Left lung (tissue), 10 donors: ENCODE results near the gene FBXO2. TPM values are rescaled to one million over a fixed set of nuclear protein-coding genes. Genes with fewer than 3 reads are reported as not detected.

Source experiments
- ATAC-seq: fragments of 200-7000 bp; cut with Tn5 transposase; one replicate; pipeline ENCODE4 v1.9.1; 2020; ENCODE audit warnings: moderate library complexity
- DNase-seq, 4 donors: peaks; one replicate each; pipeline ENCODE4 v3.0.0-alpha.2; 2013 to 2020
- H3K27ac ChIP-seq, 2 donors: fragments of 200-600 bp; sonication (generic) in 1 of 2; one replicate each; pipeline versions ENCODE4 v1.5.0 to v1.8.0; 2020 to 2021
- H3K27me3 ChIP-seq, 2 donors: fragments of 200-600 bp; sonication (generic) in 1 of 2; one replicate each; pipeline versions ENCODE4 v1.5.0 to v1.8.0; 2020 to 2021
- H3K36me3 ChIP-seq, 2 donors: fragments of 200-600 bp; sonication (generic) in 1 of 2; one replicate each; pipeline versions ENCODE4 v1.5.0 to v1.8.0; 2020 to 2021
- H3K4me1 ChIP-seq, 2 donors: fragments of 200-600 bp; one replicate each; pipeline ENCODE4 v1.8.0; 2021
- H3K4me3 ChIP-seq, 2 donors: fragments of 200-600 bp; sonication (generic) in 1 of 2; one replicate each; pipeline versions ENCODE4 v1.5.0 to v1.8.0; 2020 to 2021; ENCODE audit warnings: mild to moderate bottlenecking in 1 of 2
- H3K9me3 ChIP-seq, 2 donors: fragments of 200-600 bp; sonication (generic) in 1 of 2; one replicate each; pipeline versions ENCODE4 v1.5.0 to v1.8.0; 2020 to 2021
- intact Hi-C, 2 donors: fragments of 100-400 bp; cut with DNase I; formaldehyde crosslinking; loops; one replicate each; pipeline versions ENCODE4 v1.11.2 to v1.14.2; 2022
- polyA plus RNA-seq, 6 donors: library from polyadenylated mRNA; unstranded; fragments of 120-200 nt; gene quantifications; one replicate each; pipeline ENCODE4 v1.2.1, GENCODE V29; 2013; ENCODE audit not compliant: insufficient read length in 6 of 6
- total RNA-seq, 2 donors: library from RNA; stranded (reverse); fragmentation: NEBNext Ultra II Directional; extraction: Animal tissue kit (Norgen Biotek cat#: 25700); gene quantifications; one replicate each; pipeline ENCODE4 v1.2.1, GENCODE V29; 2021
- TF ChIP-seq, protein P1 (sequence below), 2 donors: fragments of 200-600 bp; sonication (generic) in 1 of 2; IDR thresholded peaks; one replicate each; pipeline versions ENCODE4 v1.5.0 to v1.8.0; 2021; ENCODE audit warnings: antibody characterized with exemption in 2 of 2
- donor health status: DM: no; HTN: yes; CAD: no.
- donor health status: DM: no; HTN: no; CAD: no.

Gene FBXO2
- total and polyA plus RNA-seq, 8 donors, result 0.57 to 12.7 (median 0.81) TPM

- ATAC-seq (no peak), DNase-seq (no peak)
- Histone ChIP-seq H3K36me3 (no peaks in the 10 kb centered on the region), H3K27ac (no peak overlapping the region), H3K9me3 (no peaks in the 10 kb centered on the region), H3K4me3 (no peak overlapping the region), H3K27me3 (peaks cover 0 to 15% of the 10 kb centered on the region in 2 donors), H3K4me1 (no peaks in the 10 kb centered on the region)
- intact Hi-C loops, result no loop called here
- TF ChIP-seq, protein P1, sequence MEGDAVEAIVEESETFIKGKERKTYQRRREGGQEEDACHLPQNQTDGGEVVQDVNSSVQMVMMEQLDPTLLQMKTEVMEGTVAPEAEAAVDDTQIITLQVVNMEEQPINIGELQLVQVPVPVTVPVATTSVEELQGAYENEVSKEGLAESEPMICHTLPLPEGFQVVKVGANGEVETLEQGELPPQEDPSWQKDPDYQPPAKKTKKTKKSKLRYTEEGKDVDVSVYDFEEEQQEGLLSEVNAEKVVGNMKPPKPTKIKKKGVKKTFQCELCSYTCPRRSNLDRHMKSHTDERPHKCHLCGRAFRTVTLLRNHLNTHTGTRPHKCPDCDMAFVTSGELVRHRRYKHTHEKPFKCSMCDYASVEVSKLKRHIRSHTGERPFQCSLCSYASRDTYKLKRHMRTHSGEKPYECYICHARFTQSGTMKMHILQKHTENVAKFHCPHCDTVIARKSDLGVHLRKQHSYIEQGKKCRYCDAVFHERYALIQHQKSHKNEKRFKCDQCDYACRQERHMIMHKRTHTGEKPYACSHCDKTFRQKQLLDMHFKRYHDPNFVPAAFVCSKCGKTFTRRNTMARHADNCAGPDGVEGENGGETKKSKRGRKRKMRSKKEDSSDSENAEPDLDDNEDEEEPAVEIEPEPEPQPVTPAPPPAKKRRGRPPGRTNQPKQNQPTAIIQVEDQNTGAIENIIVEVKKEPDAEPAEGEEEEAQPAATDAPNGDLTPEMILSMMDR (IDR thresholded peaks at IDR 0.05), result no peak
These were observed 47.5 kb downstream of the FBXO2 start for GRCh38 chr1:11606775-11607174.

GRCh38 chr1:11602981-11603380 is 51.2 kb downstream of the FBXO2 start:
- no peak for DNase-seq
- no peak for ATAC-seq
- Histone ChIP-seq H3K27ac (no peak overlapping the region), H3K9me3 (no peaks in the 10 kb centered on the region), H3K4me3 (no peak overlapping the region), H3K27me3 (peaks cover 0 to 20% of the 10 kb centered on the region in 2 donors), H3K36me3 (no peaks in the 10 kb centered on the region), H3K4me1 (no peaks in the 10 kb centered on the region)
- intact Hi-C loops, result no loop called here
- TF ChIP-seq, protein P1 (IDR thresholded peaks at IDR 0.05), result no peak

DNA sequence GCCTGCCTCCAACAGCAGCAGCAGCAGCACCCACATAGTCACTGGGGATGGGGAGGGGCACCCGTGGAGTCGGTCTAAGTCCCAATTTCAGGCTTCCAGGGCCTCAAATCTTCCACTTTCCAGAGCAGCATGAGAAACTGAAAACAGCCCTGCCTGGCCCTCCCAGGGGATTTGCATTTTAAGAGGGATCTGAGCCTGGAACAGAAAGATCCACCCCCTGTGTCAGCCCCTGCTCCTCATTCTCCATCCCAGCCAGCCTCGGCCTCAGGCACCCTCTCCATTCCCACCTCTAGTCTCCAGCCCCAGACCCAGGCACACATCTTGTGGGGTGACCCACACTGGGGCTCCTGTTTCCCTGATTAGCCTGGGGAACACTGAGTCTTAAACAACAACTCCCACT is 51.8 kb downstream of the FBXO2 start:
- intact Hi-C loops, result no loop called here
- DNase-seq (no peak), ATAC-seq (no peak)
- Histone ChIP-seq H3K27ac (no peak overlapping the region), H3K4me3 (no peak overlapping the region), H3K4me1 (no peaks in the 10 kb centered on the region), H3K9me3 (no peaks in the 10 kb centered on the region), H3K36me3 (no peaks in the 10 kb centered on the region), H3K27me3 (peaks cover 0 to 17% of the 10 kb centered on the region in 2 donors)
- TF ChIP-seq, protein P1 (IDR thresholded peaks at IDR 0.05), result no peak

DNA sequence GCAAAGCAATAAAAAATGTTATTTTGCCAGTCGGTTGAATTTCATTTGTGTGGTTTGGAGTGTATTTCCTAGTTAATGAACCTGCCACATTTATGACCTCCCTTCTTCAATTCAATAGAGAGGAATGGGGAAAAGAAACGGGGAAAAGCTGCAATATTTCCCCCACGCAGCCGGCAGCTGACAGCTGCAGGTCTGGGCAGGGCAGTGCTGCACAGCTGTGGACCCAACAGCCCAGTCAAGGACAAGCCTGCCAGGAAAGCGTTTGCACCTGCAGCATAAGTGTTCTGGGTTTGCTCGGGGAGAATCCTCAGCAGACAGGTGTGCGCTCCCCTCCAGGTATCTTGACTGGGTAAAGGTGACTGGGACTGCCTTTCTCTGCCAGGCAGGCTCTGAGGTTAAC is 53.4 kb downstream of the FBXO2 start:
- ATAC-seq (no peak), DNase-seq (no peak)
- Histone ChIP-seq H3K27me3 (peaks cover 0 to 17% of the 10 kb centered on the region in 2 donors), H3K36me3 (no peaks in the 10 kb centered on the region), H3K4me1 (no peaks in the 10 kb centered on the region), H3K9me3 (no peaks in the 10 kb centered on the region), H3K27ac (no peak overlapping the region), H3K4me3 (no peak overlapping the region)
- intact Hi-C loops, result no loop called here
- TF ChIP-seq, protein P1 (IDR thresholded peaks at IDR 0.05), result no peak

DNA sequence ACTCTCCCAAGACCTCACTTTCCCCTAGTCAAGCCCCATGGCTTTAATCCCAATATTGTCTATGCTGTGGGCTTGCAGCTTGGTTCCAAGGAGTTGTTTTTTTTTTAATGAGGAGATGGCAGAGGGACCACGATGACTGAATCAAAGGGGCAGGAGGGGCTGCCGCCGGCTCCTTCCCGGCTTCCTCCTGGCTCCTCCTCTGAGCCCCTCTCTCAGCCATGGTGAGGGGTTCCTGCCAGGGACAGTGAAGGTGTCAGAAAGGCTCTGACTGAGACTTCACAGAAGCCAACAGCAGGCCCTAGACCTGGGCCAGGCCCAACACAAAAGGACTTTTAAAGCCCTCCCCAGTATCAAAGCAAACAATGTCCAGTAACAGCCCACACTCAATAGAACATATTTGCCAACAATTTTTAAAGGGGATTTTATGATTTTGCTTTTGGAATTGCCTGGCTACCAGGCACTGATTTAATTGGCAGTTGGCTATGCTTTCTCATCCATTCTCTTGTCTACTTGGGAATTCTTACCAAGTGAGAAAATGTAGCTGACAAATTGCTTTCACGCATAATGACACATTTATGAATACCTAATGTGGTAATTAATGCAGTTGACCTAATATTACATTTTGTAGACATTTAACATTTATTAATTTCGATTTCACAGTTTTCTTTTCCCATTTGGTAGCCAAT is 54.2 kb downstream of the FBXO2 start:
- TF ChIP-seq, protein P1 (IDR thresholded peaks at IDR 0.05), result no peak
- DNase-seq, result no peak

More for the DNA sequence above, 54.2 kb downstream of the FBXO2 start:
- Histone ChIP-seq H3K4me1 (no peaks in the 10 kb centered on the region), H3K9me3 (no peaks in the 10 kb centered on the region), H3K4me3 (no peak overlapping the region), H3K36me3 (no peaks in the 10 kb centered on the region), H3K27ac (no peak overlapping the region), H3K27me3 (peaks cover 0 to 22% of the 10 kb centered on the region in 2 donors)
- intact Hi-C loops, result no loop called here
- ATAC-seq, result no peak
